D721Med (cell line): ENCODE data around the gene CALHM2.

Experiments used
- DNase-seq: peaks from one replicate; pipeline ENCODE4 v3.0.0; 2011; ENCODE audit warnings: low spot score; ENCODE audit not compliant: insufficient read length
- FAIRE-seq: peaks from 2 replicates; lab custom pipeline; 2011; peaks lifted over from hg19 to GRCh38; lab: Jason Lieb, UNC
- TF ChIP-seq, protein P1 (sequence below): IDR thresholded peaks from 2 replicates; pipeline ENCODE4 v1.5.1; 2012; ENCODE audit warnings: mild to moderate bottlenecking, control low read depth; ENCODE audit not compliant: insufficient read depth; ENCODE audit errors: missing control alignments

Gene CALHM2

DNA sequence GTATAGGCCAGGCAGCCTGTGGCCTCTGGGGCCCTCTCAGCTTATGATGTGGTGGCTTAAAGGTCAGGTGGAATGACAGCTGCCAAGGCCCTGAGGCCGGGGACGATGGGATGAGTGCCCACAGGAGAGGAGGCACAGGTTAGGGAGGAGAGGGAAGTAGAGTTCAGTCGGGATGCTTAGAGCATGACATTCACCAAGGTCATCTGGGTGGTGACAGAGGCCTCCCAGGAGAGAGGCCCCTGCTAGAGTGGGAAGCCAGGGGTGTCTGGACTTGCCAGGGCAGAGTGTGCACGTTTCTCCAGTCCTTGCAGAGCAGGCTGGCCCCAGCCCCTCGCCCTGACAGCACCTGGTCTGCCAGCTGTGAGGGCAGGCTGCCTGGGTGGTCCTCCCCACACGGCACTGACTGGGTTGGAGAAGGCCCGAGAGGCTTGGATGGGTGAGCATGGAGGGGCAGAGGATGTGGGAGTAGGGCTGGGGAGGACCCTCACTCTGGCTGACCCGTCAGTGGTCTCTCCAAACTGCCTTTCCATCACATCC, 5.1 kb upstream of the CALHM2 start:
- DNase-seq (no peak), FAIRE-seq (no peak)
- TF ChIP-seq, protein P1, sequence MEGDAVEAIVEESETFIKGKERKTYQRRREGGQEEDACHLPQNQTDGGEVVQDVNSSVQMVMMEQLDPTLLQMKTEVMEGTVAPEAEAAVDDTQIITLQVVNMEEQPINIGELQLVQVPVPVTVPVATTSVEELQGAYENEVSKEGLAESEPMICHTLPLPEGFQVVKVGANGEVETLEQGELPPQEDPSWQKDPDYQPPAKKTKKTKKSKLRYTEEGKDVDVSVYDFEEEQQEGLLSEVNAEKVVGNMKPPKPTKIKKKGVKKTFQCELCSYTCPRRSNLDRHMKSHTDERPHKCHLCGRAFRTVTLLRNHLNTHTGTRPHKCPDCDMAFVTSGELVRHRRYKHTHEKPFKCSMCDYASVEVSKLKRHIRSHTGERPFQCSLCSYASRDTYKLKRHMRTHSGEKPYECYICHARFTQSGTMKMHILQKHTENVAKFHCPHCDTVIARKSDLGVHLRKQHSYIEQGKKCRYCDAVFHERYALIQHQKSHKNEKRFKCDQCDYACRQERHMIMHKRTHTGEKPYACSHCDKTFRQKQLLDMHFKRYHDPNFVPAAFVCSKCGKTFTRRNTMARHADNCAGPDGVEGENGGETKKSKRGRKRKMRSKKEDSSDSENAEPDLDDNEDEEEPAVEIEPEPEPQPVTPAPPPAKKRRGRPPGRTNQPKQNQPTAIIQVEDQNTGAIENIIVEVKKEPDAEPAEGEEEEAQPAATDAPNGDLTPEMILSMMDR, result no peak

DNA sequence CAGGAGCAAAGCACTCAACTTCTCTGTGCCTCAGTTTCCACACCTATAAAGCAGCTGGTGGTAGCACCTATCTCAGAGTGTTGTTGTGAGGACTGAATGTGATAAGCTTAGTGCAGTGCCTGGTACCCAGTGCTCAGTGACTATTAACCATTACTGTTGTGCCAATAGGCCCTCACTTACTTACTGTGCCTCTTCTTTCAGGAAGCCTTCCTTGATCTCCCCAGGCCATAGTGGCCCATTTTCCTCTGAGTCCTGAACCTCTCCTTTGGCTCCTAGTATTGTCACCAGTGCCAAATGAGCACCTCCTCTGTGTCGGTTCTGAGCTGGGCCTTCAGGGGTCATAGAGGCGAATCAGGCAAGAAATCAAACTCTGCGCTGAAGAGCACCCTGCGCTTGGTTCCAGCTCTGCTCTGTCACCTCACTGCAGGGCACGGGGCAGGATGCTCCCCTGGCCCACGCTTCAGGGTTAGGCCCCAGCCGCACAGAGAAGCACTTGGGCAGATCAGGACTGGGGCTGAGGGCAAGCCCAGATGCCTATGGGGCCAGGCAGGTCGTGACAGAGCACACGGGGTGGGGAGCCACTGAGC, 4.0 kb upstream of the CALHM2 start:
- FAIRE-seq, result no peak
- no peak for DNase-seq
- TF ChIP-seq, protein P1, result no peak

DNA sequence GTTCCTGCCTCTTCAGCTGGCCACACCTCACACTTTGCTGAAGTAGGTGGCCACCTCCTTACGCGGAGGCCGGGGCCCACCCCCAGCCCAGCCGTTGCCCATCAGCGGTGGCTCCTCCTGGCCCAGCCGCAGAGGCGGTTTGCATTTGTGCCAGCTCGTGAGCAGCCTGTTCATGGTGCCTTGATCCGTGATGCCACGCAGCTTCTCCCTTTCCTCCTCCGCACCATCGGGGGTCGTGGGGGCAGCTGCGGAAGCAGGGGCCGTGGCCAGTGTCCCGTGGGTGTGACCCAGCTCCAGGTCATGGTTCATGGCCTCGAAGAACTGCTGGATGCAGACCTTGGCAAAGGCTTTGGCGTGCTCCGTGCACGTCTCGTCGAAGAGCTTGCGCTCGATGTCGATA, 3.1 kb upstream of the CALHM2 start:
- no peak for FAIRE-seq
- no peak for DNase-seq
- TF ChIP-seq, protein P1, result no peak

DNA sequence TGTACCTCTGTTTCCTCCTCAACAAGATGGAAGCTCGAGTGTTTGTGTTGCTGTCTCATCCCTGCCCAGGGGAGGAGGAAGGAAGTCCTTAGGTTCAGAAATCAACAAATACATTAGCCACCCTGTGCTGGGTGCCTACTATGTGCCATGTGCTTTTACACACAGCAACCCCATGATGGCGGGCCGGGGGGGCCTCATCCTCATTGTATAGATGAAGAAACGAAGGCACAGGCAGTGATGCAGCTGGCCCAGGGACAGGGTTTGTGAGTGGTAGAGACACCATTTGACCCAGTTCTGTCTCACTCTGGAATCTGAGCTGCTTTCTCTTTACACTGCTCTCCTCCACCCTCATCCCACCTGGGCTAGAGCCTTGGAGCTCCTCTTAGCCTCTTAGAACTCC, 1.9 kb upstream of the CALHM2 start:
- FAIRE-seq (no peak), DNase-seq (no peak)
- TF ChIP-seq, protein P1, result no peak

DNA sequence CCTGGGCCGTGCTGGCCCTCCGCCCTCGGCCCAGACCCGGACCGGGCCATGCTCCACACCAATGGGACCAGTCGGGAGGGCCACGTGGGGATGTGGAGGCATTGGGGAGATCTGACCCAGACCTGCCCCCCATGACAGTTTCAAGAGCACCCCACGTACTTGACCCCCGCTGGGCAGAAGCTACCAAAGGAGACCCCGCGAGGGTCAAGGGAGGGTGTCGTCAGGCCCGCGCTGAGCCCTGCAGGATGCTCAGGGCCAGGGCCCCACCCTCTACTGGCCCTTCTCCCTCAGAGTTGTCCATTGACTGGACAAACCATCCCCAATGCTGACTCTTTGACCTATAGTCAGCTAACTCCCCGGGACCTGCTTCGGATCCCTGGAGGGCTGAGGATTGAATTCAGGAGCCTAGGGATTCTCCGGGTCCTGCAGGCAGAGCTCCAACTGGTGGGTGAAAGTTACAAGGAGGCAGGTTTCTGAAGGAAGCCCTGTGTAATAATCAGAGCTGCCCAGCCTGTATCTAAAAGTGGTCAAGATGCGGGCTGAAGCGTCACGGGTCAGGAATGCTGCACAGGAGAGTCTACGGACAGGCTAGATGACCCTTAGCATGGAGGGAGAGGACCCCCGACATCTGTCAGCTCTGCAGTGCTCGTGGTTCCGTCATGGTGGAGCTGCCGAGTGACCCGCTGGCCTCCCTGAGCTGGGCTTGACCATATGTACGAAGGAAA, 498 bp upstream of the CALHM2 start:
- TF ChIP-seq, protein P1, result no peak
- no peak for DNase-seq
- FAIRE-seq, result no peak

DNA sequence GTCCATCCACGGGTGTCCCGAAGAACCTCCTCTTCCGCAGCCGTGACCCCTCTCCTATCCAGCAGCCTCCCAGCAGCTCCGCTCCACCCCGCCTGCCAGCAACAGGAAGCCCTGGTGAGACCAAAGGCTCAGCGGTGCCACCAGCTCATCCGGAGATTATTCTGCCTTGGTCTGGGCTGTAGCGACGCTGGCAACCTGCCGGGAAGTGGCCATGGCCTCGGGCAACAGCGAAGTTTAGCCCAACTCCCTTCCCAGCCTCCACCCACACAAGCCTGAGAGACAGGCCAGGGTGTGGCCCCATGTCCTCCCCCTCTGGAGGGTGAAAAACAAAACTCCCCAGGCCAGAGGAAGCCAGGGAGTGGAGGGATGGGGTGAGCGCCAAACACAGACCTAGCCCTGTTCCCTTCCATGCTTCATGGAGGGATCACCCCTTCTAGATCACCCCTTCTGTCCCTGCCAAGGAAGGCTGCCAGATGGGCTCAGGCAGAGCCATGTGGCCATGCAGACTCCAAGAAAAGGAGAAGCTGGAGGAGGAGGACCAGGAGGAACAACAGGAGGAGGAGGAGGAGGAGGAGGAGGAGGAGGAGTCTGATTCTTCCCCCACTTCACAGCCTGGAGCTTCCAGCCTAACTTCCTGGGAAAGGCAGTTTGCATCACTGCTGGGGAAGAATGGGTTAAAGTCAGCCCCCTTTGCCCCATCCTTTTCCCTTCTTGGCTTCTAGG, 918 bp downstream of the CALHM2 start:
- FAIRE-seq (no peak), DNase-seq (no peak)
- TF ChIP-seq, protein P1, result no peak
